ENCODE measurements around the gene RRAGD. TPM values are rescaled to one million over a fixed set of nuclear protein-coding genes. Genes with fewer than 3 reads are reported as not detected.
A peak's percentile ranks its signal among the peaks of the same experiment; 100 is the strongest.

RRAGD gene
- total and polyA plus RNA-seq, 2 experiments from 2014 or later, result not detected

DNA sequence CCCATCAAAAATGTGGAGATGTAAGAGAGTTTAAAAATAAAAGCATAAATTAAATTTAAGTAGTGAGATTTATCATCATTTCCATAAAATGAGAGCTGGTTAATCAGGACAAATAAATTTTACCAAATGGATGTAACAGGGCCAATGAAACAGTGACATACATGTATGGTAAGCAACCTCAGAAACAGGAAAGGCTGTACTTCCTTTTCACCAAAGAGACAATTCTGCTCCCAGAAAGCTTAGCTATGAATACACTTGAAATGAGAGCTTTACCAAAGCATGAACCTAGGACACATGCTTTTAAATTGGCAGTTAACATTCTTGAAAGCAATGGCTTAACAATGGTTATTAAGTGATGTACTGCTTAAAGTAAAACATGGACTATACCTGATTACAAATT, 47.5 kb downstream of the RRAGD start:
- H4K20me1 ChIP-seq (ENCODE audit: insufficient read depth), result no peaks in the 10 kb centered on the region
- no peak overlapping the region for H3K4me3 ChIP-seq
- H2AFZ ChIP-seq, result no peak overlapping the region
- no peak overlapping the region for H3K4me2 ChIP-seq (ENCODE audit: unreplicated experiment)
- H3K27ac ChIP-seq, result no peak overlapping the region
- in situ Hi-C loops (cut with MboI), result loop anchor here (25.0 kb wide), 1 partner anchor 377 kb away; no protein-coding TSS in a partner anchor
- DNase-seq, result no peak
- peaks cover 10% of the 10 kb centered on the region for H3F3A ChIP-seq (ENCODE audit: insufficient read depth)
- no peaks in the 10 kb centered on the region for H3K79me2 ChIP-seq (ENCODE audit: insufficient read depth)
- peaks cover 7% of the 10 kb centered on the region for H3K4me1 ChIP-seq (ENCODE audit: insufficient read depth)
- no peaks in the 10 kb centered on the region for H3K9me3 ChIP-seq (ENCODE audit: low read depth)
- no peak overlapping the region for H3K9ac ChIP-seq
- no peaks in the 10 kb centered on the region for H3K36me3 ChIP-seq (ENCODE audit: low read depth)
- H3K27me3 ChIP-seq (replicated peaks; ENCODE audit: insufficient read depth), result no peaks in the 10 kb centered on the region
- TF ChIP-seq EZH2 (IDR thresholded peaks at IDR 0.05; ENCODE audit: insufficient read depth, poor library complexity, severe bottlenecking) (no peak), EZH2phosphoT487 (IDR thresholded peaks at IDR 0.05; ENCODE audit: insufficient read depth, low read depth) (no peak)
- no peaks in the 10 kb centered on the region for H3K9me2 ChIP-seq (ENCODE audit: insufficient read depth)

DNA sequence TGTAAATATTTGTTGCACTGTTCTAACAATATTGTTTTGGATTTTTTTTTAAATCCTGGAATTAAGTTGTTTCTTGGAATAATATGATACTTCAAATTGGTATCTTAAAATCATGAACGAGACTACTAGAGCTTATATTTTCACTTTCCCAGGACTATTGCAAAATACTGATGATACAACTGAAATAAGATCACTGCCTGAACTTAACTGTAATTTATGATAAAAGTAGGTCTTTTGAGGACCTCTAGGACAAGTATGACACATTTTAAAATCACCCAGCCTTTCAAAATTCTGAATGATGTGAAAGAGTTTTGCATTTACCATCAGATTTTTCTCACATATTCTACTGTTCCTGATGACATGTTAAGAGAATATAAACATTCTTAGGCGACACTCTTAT, 50.9 kb downstream of the RRAGD start:
- Histone ChIP-seq H4K20me1 (ENCODE audit: insufficient read depth) (no peaks in the 10 kb centered on the region), H3K9me3 (ENCODE audit: low read depth) (no peaks in the 10 kb centered on the region), H3K4me3 (no peak overlapping the region), H3K79me2 (ENCODE audit: insufficient read depth) (no peaks in the 10 kb centered on the region), H2AFZ (no peak overlapping the region), H3K36me3 (ENCODE audit: low read depth) (no peaks in the 10 kb centered on the region), H3K27ac (no peak overlapping the region), H3K27me3 (replicated peaks; ENCODE audit: insufficient read depth) (no peaks in the 10 kb centered on the region), H3F3A (ENCODE audit: insufficient read depth) (peaks cover 10% of the 10 kb centered on the region), H3K4me2 (ENCODE audit: unreplicated experiment) (no peak overlapping the region), H3K4me1 (ENCODE audit: insufficient read depth) (peaks cover 7% of the 10 kb centered on the region), H3K9ac (no peak overlapping the region), H3K9me2 (ENCODE audit: insufficient read depth) (no peaks in the 10 kb centered on the region)
- TF ChIP-seq EZH2phosphoT487 (IDR thresholded peaks at IDR 0.05; ENCODE audit: insufficient read depth, low read depth) (no peak), EZH2 (IDR thresholded peaks at IDR 0.05; ENCODE audit: insufficient read depth, poor library complexity, severe bottlenecking) (no peak)
- in situ Hi-C loops (cut with MboI), result loop anchor here (25.0 kb wide), 1 partner anchor 374 kb away; no protein-coding TSS in a partner anchor
- 94 to 95% methylated on average over 2 of the region's 2 CpGs for WGBS, 2 experiments (ENCODE audit: low coverage in 1 of 2, low lambda C conversion rate in 2 of 2, missing lambda C conversion rate in 2 of 2)
- DNase-seq, result no peak

DNA sequence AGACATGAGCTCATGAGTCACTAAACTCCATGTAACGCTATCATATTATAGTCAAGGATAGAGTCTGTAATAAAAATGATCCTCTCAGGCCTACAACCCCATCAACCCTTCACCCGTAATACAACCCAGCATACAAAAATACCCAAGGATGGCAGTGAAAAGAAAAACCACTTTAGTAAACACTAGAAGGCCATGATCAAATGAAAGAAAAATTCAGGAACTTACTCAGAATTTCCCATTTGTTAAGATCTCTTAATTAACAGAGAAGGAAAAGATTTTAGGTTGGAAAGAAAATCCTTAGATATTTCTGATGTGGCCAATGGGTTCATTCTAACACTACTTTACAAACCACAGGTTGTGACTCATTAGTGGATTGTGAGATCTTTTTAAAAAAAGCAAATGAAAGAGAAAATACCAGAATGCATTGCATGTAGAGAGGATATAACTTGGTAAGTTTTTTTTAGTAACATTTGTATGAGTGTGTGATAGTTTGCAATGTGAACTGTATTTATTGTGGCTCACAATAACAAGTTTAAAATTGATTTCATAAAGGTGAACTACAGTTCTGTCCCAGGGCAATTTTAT, 51.6 kb downstream of the RRAGD start:
- Histone ChIP-seq H3F3A (ENCODE audit: insufficient read depth) (peaks cover 10% of the 10 kb centered on the region), H3K4me3 (no peak overlapping the region), H3K36me3 (ENCODE audit: low read depth) (no peaks in the 10 kb centered on the region), H3K9ac (no peak overlapping the region), H3K4me1 (ENCODE audit: insufficient read depth) (peaks cover 7% of the 10 kb centered on the region), H3K79me2 (ENCODE audit: insufficient read depth) (no peaks in the 10 kb centered on the region), H3K27ac (no peak overlapping the region), H2AFZ (no peak overlapping the region), H3K27me3 (replicated peaks; ENCODE audit: insufficient read depth) (no peaks in the 10 kb centered on the region), H3K9me3 (ENCODE audit: low read depth) (no peaks in the 10 kb centered on the region), H3K4me2 (ENCODE audit: unreplicated experiment) (no peak overlapping the region), H3K9me2 (ENCODE audit: insufficient read depth) (no peaks in the 10 kb centered on the region), H4K20me1 (ENCODE audit: insufficient read depth) (no peaks in the 10 kb centered on the region)
- DNase-seq, result peak; percentile 78
- 96 to 100% methylated on average over 2 of the region's 2 CpGs for WGBS, 2 experiments (ENCODE audit: low coverage in 1 of 2, low lambda C conversion rate in 2 of 2, missing lambda C conversion rate in 2 of 2)
- TF ChIP-seq EZH2 (IDR thresholded peaks at IDR 0.05; ENCODE audit: insufficient read depth, poor library complexity, severe bottlenecking) (no peak), EZH2phosphoT487 (IDR thresholded peaks at IDR 0.05; ENCODE audit: insufficient read depth, low read depth) (no peak)
- in situ Hi-C loops (cut with MboI), result loop anchor here (25.0 kb wide), 1 partner anchor 373 kb away; no protein-coding TSS in a partner anchor

DNA sequence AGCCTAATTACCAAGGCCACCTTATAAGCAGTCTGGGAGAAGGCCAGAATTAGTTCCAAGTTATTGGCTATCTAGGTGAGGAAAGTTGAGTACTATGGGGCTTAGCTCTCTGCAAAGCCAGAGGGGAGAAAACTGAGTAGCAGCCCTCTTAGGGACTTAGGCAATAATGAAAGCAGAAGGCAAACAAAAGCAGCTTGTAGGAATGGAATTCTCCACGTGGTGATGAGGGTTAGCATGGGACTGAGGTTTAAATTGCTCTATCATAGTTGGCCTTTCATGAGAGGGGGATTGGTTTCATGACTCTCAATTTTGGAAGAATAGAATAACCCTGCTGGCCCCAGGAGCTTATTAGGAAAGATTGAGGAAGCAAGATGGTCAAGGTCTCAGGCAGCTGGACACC, 52.5 kb downstream of the RRAGD start:
- no peaks in the 10 kb centered on the region for H4K20me1 ChIP-seq (ENCODE audit: insufficient read depth)
- H3F3A ChIP-seq (ENCODE audit: insufficient read depth), result peaks cover 10% of the 10 kb centered on the region
- H2AFZ ChIP-seq, result no peak overlapping the region
- 7 to 25% methylated on average over 1 of the region's 1 CpG for WGBS, 2 experiments (ENCODE audit: low coverage in 1 of 2, low lambda C conversion rate in 2 of 2, missing lambda C conversion rate in 2 of 2)
- no peaks in the 10 kb centered on the region for H3K36me3 ChIP-seq (ENCODE audit: low read depth)
- H3K4me3 ChIP-seq, result no peak overlapping the region
- no peak overlapping the region for H3K9ac ChIP-seq
- peaks cover 7% of the 10 kb centered on the region for H3K4me1 ChIP-seq (ENCODE audit: insufficient read depth)
- no peaks in the 10 kb centered on the region for H3K79me2 ChIP-seq (ENCODE audit: insufficient read depth)
- no peaks in the 10 kb centered on the region for H3K9me3 ChIP-seq (ENCODE audit: low read depth)
- H3K27ac ChIP-seq, result no peak overlapping the region
- H3K4me2 ChIP-seq (ENCODE audit: unreplicated experiment), result no peak overlapping the region
- in situ Hi-C loops (cut with MboI), result loop anchor here (25.0 kb wide), 1 partner anchor 372 kb away; no protein-coding TSS in a partner anchor
- no peaks in the 10 kb centered on the region for H3K9me2 ChIP-seq (ENCODE audit: insufficient read depth)
- H3K27me3 ChIP-seq (replicated peaks; ENCODE audit: insufficient read depth), result no peaks in the 10 kb centered on the region
- no peak for DNase-seq
- TF ChIP-seq EZH2phosphoT487 (IDR thresholded peaks at IDR 0.05; ENCODE audit: insufficient read depth, low read depth) (no peak), EZH2 (IDR thresholded peaks at IDR 0.05; ENCODE audit: insufficient read depth, poor library complexity, severe bottlenecking) (no peak)

All from GM23248 (cell line).